HG02943 (cell line): ENCODE data around the gene THOC6.

Source experiments
- ATAC-seq: cut with Tn5 transposase; IDR thresholded peaks from one replicate; pipeline ENCODE4 v1.9.1; 2021; ENCODE audit warnings: mild to moderate bottlenecking, low read depth, moderate library complexity; ENCODE audit not compliant: unreplicated experiment

THOC6 gene

GRCh38 chr16:3013998-3014690 is 9.7 kb upstream of the THOC6 start:
- no peak for ATAC-seq

- ATAC-seq, result no peak
Observed at GRCh38 chr16:3014971-3015370, 8.9 kb upstream of the THOC6 start.

GRCh38 chr16:3015865-3016521 is 7.8 kb upstream of the THOC6 start:
- no peak for ATAC-seq

- no peak for ATAC-seq
Observed at GRCh38 chr16:3017344-3017743, 6.5 kb upstream of the THOC6 start.

GRCh38 chr16:3017794-3018506 is 5.9 kb upstream of the THOC6 start, which contains the start of gene CLDN6:
Gene CLDN6 (minus strand): TSS chr16:3018183. CDS start chr16:3016021, 2,162 bp downstream.
- no peak for ATAC-seq

GRCh38 chr16:3019594-3020246 is 4.1 kb upstream of the THOC6 start:
- ATAC-seq, result no peak

GRCh38 chr16:3020247-3020603 is 3.6 kb upstream of the THOC6 start, which contains the start of gene TNFRSF12A:
Gene TNFRSF12A (plus strand): TSS chr16:3020368. CDS start chr16:3020398, 30 bp downstream.
- no peak for ATAC-seq

- ATAC-seq, result no peak
Observed at GRCh38 chr16:3020604-3021448, 3.0 kb upstream of the THOC6 start.

GRCh38 chr16:3021449-3022207 is 2.2 kb upstream of the THOC6 start:
- ATAC-seq, result no peak

GRCh38 chr16:3022208-3022683 is 1.6 kb upstream of the THOC6 start:
- ATAC-seq, result no peak

- no peak for ATAC-seq
Observed at GRCh38 chr16:3022684-3023414, 986 bp upstream of the THOC6 start.

- ATAC-seq, result no peak
Observed at GRCh38 chr16:3023415-3023668, 493 bp upstream of the THOC6 start.

- no peak for ATAC-seq
Observed at GRCh38 chr16:3025032-3026002, 1.5 kb downstream of the THOC6 start.

GRCh38 chr16:3026003-3026378 is 2.2 kb downstream of the THOC6 start:
- no peak for ATAC-seq

- no peak for ATAC-seq
Observed at GRCh38 chr16:3026609-3027488, 3.0 kb downstream of the THOC6 start.

GRCh38 chr16:3027489-3027795 is 3.6 kb downstream of the THOC6 start:
- ATAC-seq, result no peak
